ENCODE results near the gene CNIH4. TPM values are rescaled to one million over a fixed set of nuclear protein-coding genes. Genes with fewer than 3 reads are reported as not detected.
"Not testable (repeated sequence)": the region's sequence is repeated elsewhere in the genome, so short reads cannot be mapped to it uniquely, and the experiment has no call there.

The CNIH4 gene
- total RNA-seq: 110 and 183 TPM in 2 replicates

DNA sequence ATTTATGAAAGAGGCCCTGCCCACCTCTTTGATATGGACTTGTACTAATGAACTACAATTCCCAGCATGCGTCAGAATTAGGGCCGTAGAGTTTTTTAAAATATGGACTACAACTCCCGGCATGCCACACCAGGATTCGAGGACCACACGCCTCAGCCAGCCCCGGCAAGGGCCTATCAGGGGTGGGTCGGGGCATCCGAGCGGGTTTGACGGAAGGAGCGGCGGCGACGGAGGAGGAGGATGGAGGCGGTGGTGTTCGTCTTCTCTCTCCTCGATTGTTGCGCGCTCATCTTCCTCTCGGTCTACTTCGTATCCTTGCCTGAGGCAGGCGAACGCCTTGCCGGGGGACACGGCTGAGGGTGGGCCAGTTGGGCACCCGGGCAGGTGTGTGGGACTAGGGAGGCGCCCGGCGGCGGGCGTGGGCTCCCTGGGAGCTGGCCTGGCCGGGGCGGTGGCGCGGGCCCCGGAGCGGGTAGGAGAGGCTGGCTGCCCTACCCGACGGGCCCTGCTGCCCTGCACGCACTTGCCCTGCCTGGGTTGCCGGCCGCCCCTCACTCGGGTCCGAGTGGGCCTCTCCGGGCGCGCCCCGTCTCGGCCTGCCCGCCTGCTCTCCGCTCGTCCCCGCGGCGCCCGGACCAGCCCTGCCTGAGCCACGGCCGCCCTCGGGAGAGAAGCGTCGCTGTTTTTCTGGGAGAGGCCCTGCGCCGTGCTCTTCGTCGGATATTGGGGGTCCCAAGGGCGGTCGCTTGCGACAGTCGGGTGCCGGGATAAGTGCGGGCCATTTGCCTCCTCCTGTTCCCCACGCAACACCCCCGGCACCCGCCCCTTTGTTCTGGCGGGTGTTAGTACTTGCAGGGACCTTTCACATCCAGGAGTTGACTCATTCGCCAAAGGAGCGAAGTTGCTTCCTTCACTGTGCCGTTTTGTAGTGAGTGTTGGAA is at the start of gene CNIH4:
Gene CNIH4, plus strand, starts transcription at position 195 of the 941 bp plus-strand sequence. Its CDS starts 46 bp downstream, at position 241.
- DNase-seq (ENCODE audit: low read depth, low spot score): peak; percentile 87

DNA sequence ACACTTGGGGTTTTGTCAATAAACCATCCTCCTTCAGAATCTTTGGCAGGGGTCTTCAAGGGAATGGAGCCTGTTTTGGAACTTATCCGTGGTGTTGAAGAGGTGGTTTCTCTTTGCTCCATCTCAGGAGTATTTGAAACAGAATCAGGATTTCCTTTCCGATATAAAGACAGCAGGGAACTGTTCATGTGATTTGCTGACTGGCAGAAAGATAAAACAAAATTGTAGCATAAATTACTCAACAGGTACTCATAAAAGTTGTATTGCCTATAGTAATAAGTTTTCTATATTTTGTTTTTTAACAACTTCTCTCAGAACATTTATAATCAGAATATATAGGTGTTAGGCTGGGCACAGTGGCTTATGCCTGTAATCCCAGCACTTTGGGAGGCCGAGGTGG is 48.6 kb upstream of the CNIH4 start:
- DNase-seq (ENCODE audit: low read depth, low spot score): no peak

DNA sequence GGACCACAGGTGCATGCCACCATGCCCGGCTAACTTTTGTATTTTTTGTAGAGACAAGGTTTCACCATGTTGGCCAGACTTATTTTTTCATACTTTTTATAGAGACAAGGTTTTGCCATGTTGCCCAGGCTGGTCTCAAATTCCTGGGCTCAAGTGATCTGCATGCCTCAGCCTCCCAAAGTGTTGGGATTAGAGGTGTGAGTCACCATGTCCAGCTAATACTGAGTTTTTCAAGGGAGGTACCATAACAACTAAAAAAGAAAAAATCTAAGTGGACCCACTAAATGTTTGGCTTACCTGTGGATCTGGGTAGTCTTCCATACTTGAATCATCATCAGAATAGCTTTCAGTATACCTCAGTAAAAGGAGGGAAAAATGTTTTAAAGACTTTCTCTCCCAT is 45.2 kb upstream of the CNIH4 start:
- not testable (repeated sequence) for DNase-seq (ENCODE audit: low read depth, low spot score)

DNA sequence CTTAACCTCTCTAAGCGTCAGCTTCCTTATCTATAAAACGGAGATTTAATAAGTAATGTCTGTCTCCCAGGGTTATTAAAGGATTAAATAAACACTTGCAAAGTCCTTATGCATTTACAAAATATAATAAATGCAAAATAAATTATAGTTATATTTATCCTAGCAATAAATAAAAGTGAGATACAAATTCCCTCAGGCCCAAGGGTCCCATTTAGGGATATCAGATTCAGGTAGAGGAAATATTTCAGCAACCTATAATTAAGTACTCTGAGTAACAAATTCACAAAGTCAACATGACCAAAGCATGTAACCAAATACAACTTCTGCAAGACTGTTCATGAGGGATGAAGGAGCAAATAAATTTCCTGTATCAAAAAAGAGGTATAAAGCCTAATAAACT is 44.7 kb upstream of the CNIH4 start:
- no peak for DNase-seq (ENCODE audit: low read depth, low spot score)

- no peak for DNase-seq (ENCODE audit: low read depth, low spot score)
These were observed 39.2 kb upstream of the CNIH4 start for GRCh38 chr1:224317383-224318045.

DNA sequence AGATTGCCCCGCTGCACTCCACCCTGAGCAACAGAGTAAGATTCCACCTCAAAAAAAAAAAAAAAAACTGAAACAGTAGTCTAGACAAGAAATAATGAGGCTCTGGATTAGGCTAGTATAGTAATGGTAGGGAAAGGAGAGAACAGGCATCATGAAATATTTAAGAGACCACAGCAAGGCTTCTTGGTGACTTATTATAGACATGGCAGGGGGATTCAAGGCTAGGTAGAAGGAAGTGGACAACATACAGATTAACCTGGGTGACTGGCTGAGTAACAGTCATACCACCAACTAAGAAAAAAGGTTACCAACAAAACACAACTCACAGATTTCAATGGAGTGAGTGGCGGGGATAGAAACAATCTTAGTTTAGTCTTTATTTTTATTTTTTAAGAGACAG is 35.0 kb upstream of the CNIH4 start:
- no peak for DNase-seq (ENCODE audit: low read depth, low spot score)

DNA sequence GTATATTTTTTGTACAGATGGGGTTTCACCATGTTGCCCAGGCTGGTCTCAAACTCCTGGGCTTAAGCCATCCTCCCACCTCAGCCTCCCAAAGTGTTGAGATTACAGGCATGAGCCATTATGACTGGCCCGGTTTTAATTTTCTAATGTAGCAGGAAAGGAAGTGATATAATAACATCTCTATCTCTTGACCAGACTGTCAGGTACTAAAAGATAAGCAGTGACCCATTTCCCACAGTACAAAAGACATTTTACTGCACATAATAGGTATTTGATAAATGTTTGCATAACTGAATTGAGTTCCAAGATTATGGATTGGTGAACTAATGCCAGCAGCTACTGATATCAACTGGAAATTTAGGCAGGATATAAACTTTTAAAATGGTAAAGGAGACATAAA is 30.7 kb upstream of the CNIH4 start:
- no peak for DNase-seq (ENCODE audit: low read depth, low spot score)

DNA sequence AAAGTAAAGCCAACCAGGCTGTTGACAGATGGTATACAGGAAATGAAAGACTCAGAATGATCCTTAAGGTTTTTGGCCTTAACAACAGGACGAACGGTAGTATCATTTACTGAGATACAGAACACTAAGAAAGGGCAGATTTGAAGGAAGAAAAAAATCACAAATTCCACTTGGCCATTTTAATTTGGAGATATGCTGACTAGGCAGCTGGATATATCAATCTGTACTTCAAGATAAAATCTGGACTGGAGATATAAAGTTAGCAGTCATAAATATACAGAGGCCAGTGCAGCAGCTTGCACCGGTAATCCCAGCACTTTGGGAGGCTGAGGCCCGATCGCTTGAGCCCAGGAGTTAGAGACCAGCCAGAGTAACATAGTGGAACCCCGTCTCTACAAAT is 28.0 kb upstream of the CNIH4 start:
- DNase-seq (ENCODE audit: low read depth, low spot score): no peak

DNA sequence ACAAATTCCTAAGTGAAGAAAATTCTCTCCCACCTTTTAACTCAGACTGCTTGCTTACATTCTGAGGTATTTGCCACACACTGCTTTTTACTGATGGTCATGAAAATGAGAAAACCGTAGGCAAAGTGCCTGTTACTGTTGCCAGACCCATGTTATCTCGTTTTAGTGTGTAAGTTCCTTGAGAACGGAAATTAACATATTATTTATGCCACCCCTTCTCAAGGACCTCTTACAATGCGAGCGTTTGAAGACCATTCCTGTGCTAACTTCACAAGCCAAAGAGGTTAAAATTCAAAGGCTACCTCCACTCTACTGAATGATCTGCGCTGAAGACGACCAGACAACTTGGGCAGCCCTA is 27.2 kb upstream of the CNIH4 start:
- no peak for DNase-seq (ENCODE audit: low read depth, low spot score)

- DNase-seq (ENCODE audit: low read depth, low spot score): peak; percentile 60
These were observed 26.6 kb upstream of the CNIH4 start, which contains the start of gene NVL for GRCh38 chr1:224329842-224330753. NVL (minus strand) TSS chr1:224330172; CDS start chr1:224330127, 45 bp downstream.

DNA sequence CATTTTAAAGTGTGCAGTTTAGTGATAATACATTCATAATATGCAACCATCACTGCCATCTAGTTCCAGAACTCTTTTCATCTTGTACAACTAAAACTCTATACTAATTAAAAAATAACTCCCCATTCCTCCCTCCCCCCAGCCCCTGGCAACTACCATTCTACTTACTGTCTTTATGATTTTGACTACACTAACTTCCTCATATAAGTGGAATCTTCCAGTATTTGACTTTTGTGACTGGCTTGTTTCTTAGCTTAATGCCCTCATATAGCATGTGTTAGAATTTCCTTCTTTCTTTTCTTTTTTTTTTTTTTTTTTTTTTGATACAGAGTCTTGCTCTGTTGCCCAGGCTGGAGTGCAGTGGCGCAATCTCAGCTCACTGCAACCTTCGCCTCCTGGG is 25.4 kb upstream of the CNIH4 start:
- DNase-seq (ENCODE audit: low read depth, low spot score): no peak

DNA sequence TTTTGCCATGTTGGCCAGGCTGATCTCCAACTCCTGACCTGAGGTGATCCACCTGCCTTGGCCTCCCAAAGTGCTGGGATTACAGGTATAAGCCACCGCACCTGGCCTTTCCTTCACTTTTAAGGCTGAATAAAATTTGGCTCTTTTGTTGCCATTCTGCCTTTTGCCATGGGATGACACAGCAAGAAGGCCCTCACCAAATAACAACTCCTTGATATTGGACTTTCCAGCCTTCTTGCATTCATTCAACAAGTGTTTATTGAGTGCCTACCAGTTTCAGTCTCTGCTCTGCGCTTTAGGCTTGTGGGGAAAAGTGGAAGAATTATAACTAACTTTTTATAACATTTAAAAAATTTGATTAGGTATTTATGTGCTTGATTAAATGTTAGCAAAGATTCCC is 24.9 kb upstream of the CNIH4 start:
- no peak for DNase-seq (ENCODE audit: low read depth, low spot score)

- peak; percentile 7 for DNase-seq (ENCODE audit: low read depth, low spot score)
These were observed 23.3 kb upstream of the CNIH4 start for GRCh38 chr1:224333309-224333926.

DNA sequence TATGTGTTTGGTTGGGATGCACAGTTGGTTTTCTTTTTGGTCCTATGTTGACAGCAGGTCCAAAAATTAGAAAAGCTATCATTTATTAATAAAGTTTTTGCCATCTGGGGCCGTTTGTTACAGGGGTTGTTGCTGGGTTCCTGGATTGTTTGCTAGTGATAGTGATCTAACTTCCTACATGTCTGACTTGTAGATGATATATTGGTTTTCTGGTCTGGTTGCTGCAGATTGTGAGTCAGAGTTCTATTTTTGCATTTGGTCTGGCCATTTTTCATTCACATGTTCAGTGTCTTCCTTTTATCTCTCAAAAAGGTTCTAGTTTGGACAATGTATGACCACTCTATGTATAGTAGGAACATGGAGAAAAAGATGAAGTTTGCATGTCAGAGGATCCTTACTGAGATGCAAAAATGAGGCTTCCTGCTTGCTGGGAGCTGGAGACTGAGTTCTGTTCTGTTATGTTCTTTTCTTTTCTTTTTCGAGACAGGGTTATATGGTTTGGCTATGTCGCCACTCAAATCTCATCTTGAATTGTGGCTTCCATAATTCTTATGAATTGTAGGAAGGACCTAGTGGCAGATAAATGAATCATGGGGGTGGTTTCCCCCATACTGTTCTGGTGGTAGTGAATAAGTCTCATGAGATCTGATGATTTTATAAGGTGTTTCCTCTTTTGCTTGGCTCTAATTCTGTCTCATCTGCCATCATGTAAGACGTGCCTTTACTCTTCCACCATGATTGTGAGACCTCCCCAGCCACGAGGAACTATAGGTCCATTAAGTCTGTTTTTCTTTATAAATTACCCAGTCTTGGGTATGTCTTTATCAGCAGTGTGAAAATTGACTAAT is 22.5 kb upstream of the CNIH4 start:
- DNase-seq (ENCODE audit: low read depth, low spot score): no peak

DNA sequence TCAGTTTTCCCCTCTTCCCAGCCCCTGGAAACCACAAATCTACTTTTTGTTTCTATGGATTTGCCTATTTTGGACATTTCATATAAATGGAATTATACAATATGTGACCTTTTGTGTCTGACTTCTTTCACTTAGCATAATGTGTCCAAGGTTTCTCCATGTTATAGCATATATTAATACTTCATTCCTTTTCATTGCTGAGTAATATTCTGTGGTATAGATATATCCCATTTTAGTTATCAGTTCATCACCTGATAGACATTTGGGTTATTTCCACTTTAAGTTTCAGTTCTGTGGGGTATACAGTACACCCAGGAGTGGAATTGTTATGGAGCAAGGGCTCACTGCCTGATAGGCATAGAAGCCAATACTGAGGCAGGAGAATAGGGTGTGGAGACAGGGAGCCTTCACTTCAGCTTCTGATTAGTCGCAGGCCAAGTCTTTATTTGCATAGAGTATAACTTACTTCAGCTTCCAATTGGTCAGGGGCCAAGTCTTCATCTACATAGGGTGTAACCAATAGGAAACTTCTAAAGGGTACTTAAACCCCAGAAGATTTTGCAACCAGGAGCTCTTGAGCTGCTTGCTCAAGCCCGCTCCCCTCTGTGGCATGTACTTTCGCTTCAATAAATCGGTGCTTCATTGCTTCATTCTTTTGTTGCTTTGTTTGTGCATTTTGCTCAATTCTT is 18.4 kb upstream of the CNIH4 start:
- DNase-seq (ENCODE audit: low read depth, low spot score): no peak

- DNase-seq (ENCODE audit: low read depth, low spot score): no peak
These were observed 17.1 kb upstream of the CNIH4 start for GRCh38 chr1:224339442-224340033.

- DNase-seq (ENCODE audit: low read depth, low spot score): not testable (repeated sequence)
These were observed 16.0 kb upstream of the CNIH4 start for GRCh38 chr1:224340453-224341384.

- DNase-seq (ENCODE audit: low read depth, low spot score): no peak
These were observed 13.0 kb upstream of the CNIH4 start for GRCh38 chr1:224343679-224344078.
